HG03175 (cell line): ENCODE measurements around the gene IPO13.

Source experiments
- ATAC-seq: cut with Tn5 transposase; IDR thresholded peaks from one replicate; pipeline ENCODE4 v1.9.1; 2021; ENCODE audit warnings: mild to moderate bottlenecking, moderate library complexity; ENCODE audit not compliant: unreplicated experiment

Gene IPO13

DNA sequence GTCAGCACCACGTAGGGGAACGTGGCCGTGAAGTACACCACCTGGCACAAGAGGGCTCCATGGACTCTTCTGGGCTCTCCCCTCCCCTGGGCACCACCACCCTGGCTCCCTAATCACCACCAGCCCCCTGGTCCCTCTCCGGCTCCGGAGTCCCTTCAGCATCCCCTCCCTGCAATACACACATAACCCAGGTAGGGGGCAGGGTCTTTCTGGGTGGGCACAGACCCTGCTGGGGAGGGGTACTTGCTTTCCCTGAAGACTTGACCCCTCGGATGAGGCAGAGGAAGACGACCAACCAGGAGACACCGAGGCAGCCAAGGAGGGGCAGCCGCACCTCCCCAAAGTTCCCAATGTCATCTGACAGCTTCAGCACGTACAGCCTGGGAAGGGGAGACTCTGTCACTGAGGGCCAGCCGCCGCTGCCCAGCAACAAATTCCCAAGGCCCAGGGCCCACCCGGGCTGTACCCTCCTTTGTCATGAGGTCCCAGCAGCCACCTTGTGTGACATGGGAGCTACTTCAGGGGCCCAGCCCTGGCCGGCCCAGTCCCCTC lies 55.9 kb downstream of the IPO13 start:
- no peak for ATAC-seq

DNA sequence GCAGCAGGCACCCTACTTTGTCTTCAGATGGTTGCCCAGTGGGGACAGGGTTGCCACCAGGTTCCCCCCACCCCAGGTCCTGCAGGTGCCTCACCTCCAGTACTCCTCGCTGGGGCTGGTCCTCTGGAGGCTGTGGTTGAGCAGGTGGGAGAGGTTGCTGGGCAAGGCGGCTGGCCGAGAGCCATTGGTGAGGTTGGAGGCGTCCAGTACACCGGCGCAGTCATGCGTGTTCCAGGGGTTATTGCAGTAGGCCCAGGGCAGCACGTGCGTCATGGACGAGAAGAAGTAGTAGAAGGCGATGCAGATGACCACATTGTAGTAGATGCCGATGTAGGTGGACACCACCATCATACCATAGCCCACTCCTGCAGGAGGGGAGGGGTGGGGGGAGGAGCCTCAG lies 61.5 kb downstream of the IPO13 start:
- ATAC-seq = no peak

- ATAC-seq = no peak
These were observed 64.3 kb downstream of the IPO13 start for GRCh38 chr1:44010935-44011471.

DNA sequence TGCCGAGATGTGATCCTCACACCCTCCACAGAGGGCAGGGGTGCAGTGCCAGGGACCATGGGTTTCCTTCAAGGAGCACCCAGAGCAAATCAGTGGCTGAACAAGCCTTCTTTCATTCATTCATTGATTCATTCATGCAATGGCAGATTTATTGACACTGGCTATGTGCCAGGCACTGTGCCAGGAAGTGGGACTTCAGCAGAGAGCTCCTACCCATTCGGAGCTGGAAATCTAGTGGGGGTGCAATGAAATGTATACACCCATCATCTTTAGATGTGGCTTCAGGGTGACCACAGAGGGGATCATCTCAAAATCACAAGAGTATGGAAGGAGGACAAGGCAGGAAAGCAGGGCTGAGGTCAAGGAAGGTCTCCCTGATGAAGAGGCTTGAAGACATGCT lies 65.7 kb downstream of the IPO13 start:
- ATAC-seq = no peak

DNA sequence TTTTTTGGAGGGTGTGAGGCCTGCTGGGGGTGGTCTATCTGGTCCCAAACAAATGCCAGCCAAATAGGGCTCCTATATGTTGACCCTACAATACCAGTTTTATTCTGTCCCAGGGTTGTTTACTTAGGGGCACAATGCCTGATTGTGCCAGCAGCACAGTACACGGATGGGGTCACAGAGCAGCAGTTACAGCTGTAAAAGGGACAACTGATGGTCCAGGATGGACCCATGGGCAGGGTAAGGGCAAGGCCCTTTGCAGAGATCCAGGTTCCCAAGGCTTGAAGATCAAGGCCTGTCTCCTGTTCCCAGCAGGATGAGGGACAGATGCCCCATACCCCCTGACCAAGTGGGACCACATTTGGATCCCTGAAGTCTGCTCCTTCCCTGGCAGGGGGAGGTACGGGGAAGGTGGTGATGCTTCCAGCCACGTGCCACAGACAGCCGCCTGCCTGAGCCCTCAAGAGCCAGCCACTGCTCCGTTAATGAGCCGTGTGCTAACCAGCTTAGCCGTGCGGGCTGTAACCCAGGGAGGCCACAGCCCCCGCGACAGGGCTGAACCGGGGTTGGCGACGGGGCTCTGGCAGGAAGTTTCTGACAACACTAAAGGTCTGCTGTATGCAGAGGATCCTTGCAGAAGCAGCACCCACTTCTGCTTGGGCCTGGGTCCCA lies 66.3 kb downstream of the IPO13 start:
- ATAC-seq = no peak

DNA sequence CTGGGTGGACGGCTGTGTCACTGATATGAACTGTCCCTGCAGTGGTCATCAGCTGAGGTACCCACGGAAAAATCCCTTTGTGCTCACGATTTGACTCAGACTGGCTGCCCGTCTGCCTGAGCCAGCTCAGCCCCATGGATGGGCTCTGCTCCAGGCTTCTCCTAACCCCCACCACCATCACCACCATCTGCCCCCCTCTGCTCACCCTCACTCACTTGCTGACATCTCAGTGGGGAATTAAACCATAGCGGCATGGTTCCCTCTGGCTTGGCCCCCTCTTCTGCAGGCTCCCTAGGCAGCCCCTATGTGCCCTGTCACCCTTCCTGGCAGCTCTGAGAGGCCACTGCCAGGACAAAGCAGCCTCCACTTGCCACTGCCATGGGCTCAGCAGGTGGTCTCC lies 67.2 kb downstream of the IPO13 start:
- ATAC-seq = no peak

DNA sequence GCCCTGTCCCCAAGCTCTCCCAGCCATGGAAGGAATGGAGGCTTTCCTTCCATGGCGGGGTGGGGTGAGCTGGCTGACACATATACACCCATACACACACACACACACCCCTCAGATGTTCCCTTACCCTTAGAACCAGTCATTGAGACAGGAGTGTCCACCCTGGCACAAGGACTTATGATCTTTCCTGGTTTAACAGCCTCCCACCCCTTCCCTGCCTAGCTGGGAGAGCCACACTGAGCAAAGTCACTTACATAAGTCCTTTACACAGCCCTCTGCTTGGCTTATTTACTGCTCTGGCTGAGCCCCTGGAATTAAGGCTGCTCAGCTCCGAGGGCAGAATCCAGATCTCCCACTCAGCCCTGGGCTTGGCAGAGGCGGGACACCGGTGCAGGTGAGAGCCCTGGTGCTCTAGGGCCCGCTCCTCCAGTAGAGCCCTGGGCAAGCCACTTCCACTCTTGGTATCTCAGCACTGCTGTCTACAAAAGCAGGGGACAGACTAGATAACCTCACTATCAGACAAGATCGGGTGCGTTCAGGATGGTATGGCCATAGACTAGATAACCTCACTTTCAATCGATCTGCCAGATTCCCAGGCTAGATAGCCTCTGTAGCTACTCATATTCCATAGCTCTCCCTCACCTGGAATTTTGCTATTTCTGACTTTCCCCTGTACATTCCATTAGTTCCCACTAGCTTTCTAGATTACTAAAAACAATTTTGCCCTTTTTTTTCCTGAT lies 67.8 kb downstream of the IPO13 start:
- no peak for ATAC-seq

DNA sequence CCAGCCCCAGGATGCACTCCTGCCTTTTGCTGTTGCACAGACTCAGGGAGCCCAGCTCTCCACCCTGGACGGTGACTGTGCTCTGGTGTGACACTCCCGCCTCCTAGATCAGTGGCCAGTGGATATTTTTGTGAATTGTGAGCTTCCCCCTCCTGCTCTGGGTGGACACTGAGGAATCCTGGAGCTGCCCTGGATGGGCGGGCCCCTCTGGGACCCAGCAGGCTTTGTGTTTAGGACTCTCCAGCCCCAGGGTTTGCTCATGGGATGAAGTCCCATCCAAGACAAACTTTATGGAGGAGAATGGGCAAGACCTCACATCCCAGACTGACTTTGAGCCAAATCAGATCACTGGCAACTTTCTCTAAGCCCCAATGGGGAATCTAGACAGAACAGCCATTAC lies 68.5 kb downstream of the IPO13 start:
- ATAC-seq = no peak

- ATAC-seq = no peak
These were observed 69.5 kb downstream of the IPO13 start for GRCh38 chr1:44016041-44016889.

GRCh38 chr1:44016890-44017400 lies 70.2 kb downstream of the IPO13 start:
- ATAC-seq = no peak
